ENCODE measurements around the gene PAK1. TPM values are rescaled to one million over a fixed set of nuclear protein-coding genes. Genes with fewer than 3 reads are reported as not detected.
A peak's percentile ranks its signal among the peaks of the same experiment; 100 is the strongest.

PAK1 gene
- total and polyA plus RNA-seq, 12 donors, result 12.4 to 31.5 (median 23.4) TPM

DNA sequence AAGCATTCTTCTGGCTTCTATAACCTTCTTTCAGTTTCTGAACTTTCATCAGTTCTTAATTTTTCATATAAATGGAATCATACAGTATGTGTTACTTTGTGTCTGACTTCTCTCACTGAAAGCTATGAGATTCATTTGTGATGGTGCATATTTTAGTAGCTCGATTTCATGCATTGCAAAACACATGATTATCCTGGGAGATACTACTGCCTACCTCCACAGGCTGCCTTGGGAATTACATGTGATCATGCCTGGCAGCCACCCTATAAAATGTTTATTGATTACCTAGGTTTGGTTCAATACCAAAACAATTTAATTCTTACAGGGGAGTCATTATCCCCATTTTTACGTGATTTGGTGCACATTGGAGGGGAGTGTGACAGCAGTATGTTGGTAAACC is 34.1 kb upstream of the PAK1 start:
- 71 to 79% (median 75%) methylated on average over 2 of the region's 2 CpGs for WGBS, 4 donors
- H3K27ac ChIP-seq, result no peak overlapping the region
- H3K27me3 ChIP-seq, result no peaks in the 10 kb centered on the region
- peaks cover 0 to 4% of the 10 kb centered on the region in 2 donors for H3K4me1 ChIP-seq (replicated peaks in 1 of 2)
- H3K9me3 ChIP-seq (replicated peaks in 1 of 3), result no peaks in the 10 kb centered on the region
- no peak for TF ChIP-seq POLR2A (IDR thresholded peaks at IDR 0.05)
- TF ChIP-seq, protein P1, sequence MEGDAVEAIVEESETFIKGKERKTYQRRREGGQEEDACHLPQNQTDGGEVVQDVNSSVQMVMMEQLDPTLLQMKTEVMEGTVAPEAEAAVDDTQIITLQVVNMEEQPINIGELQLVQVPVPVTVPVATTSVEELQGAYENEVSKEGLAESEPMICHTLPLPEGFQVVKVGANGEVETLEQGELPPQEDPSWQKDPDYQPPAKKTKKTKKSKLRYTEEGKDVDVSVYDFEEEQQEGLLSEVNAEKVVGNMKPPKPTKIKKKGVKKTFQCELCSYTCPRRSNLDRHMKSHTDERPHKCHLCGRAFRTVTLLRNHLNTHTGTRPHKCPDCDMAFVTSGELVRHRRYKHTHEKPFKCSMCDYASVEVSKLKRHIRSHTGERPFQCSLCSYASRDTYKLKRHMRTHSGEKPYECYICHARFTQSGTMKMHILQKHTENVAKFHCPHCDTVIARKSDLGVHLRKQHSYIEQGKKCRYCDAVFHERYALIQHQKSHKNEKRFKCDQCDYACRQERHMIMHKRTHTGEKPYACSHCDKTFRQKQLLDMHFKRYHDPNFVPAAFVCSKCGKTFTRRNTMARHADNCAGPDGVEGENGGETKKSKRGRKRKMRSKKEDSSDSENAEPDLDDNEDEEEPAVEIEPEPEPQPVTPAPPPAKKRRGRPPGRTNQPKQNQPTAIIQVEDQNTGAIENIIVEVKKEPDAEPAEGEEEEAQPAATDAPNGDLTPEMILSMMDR (IDR thresholded peaks at IDR 0.05), result no peak
- H3K4me3 ChIP-seq, result no peak overlapping the region
- intact Hi-C loops (cut with DNase I), result no loop called here
- DNase-seq, result no peak
- H3K36me3 ChIP-seq (replicated peaks in 1 of 2), result no peaks in the 10 kb centered on the region

DNA sequence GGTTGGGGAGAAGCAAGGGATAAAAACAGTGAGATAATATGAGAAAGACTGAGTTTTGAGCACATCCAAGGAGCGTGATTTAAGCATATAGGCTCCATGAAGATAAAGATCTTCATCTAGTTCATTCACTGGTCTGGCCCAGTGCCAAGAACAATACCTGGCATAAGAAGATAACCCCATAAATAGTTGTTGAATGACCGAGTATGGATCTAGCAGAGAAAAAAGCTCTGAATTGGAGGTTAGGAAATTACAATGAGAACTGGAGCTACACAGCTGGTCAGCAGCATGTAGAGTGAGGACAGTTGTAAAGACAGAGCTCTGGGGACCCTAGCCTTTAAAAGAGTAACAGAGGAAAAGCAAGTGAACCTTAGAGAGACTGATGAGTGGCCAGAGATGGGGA is 33.0 kb upstream of the PAK1 start:
- no peaks in the 10 kb centered on the region for H3K36me3 ChIP-seq (replicated peaks in 1 of 2)
- H3K27me3 ChIP-seq, result no peaks in the 10 kb centered on the region
- no peak overlapping the region for H3K4me3 ChIP-seq
- no peak for DNase-seq
- WGBS, 4 donors, result 58 to 76% (median 65%) methylated on average over 2 of the region's 2 CpGs
- H3K9me3 ChIP-seq (replicated peaks in 1 of 3), result no peaks in the 10 kb centered on the region
- H3K4me1 ChIP-seq (replicated peaks in 1 of 2), result peaks cover 3 to 8% of the 10 kb centered on the region in 2 donors
- intact Hi-C loops (cut with DNase I), result no loop called here
- TF ChIP-seq, protein P1 (IDR thresholded peaks at IDR 0.05), result no peak
- no peak for TF ChIP-seq POLR2A (IDR thresholded peaks at IDR 0.05)
- no peak overlapping the region for H3K27ac ChIP-seq

DNA sequence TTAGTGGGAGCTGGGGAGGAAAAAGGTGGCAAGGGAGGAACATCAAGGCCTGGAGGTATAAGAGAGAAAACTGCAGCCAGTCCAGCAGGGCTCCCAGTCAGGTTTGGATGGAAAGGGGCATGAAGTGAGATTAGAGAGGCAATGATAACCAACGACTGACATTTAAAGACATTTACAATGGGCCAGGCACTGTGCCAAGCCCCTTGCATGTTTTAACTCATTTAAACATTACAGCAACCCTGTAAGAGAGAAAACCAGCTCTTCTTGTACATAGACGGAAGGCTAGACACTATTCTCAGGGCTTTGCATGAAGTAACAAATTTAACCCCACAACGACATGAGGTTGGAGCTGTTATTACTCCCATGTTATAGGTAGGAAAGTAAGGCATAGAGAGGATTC is 32.1 kb upstream of the PAK1 start:
- DNase-seq, result no peak
- Histone ChIP-seq H3K27me3 (no peaks in the 10 kb centered on the region), H3K9me3 (replicated peaks in 1 of 3) (no peaks in the 10 kb centered on the region), H3K36me3 (replicated peaks in 1 of 2) (no peaks in the 10 kb centered on the region), H3K4me1 (replicated peaks in 1 of 2) (peaks cover 3 to 8% of the 10 kb centered on the region in 2 donors), H3K4me3 (no peak overlapping the region), H3K27ac (no peak overlapping the region)
- 58 to 79% (median 71%) methylated on average over 3 of the region's 3 CpGs for WGBS, 4 donors
- TF ChIP-seq, protein P1 (IDR thresholded peaks at IDR 0.05), result no peak
- no peak for TF ChIP-seq POLR2A (IDR thresholded peaks at IDR 0.05)
- intact Hi-C loops (cut with DNase I), result no loop called here

DNA sequence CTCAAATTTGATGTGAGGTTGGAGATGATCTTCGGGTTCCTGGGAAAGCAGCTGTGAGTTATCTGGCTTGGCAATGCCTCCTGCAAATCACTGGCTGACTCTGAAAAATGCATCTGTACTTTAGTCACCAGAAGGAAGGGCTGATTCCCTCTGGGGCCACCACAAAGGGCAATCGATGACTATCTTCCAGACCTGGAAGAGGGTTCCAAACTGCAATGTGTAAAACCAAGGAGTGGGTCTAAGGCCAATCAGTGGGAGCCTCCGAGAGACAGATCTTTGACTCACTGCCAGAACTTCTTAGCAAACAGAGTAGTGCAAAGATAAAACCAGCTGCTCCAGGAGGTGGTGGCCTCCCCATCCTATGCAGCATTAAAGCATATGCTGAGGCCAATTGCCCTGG is 29.1 kb upstream of the PAK1 start:
- intact Hi-C loops (cut with DNase I), result no loop called here
- TF ChIP-seq, protein P1 (IDR thresholded peaks at IDR 0.05), result no peak
- no peak for TF ChIP-seq POLR2A (IDR thresholded peaks at IDR 0.05)
- 33 to 40% (median 37%) methylated on average over 3 of the region's 3 CpGs for WGBS, 4 donors

More for the DNA sequence above, 29.1 kb upstream of the PAK1 start:
- peak in 1 of 7 donors; percentile 9 for DNase-seq
- Histone ChIP-seq H3K36me3 (replicated peaks in 1 of 2) (no peaks in the 10 kb centered on the region), H3K4me3 (no peak overlapping the region), H3K27me3 (no peaks in the 10 kb centered on the region), H3K9me3 (replicated peaks in 1 of 3) (no peaks in the 10 kb centered on the region), H3K4me1 (replicated peaks in 1 of 2) (peaks cover 3 to 8% of the 10 kb centered on the region in 2 donors), H3K27ac (no peak overlapping the region)
